Measurements from ENCODE around the gene ACTL7A. TPM values are rescaled to one million over a fixed set of nuclear protein-coding genes. Genes with fewer than 3 reads are reported as not detected.

Gene ACTL7A
- total and polyA plus RNA-seq, 2 of the 13 experiments (the other 11 are each of a cell fraction or from before 2014, with no cell fraction given) = not detected

DNA sequence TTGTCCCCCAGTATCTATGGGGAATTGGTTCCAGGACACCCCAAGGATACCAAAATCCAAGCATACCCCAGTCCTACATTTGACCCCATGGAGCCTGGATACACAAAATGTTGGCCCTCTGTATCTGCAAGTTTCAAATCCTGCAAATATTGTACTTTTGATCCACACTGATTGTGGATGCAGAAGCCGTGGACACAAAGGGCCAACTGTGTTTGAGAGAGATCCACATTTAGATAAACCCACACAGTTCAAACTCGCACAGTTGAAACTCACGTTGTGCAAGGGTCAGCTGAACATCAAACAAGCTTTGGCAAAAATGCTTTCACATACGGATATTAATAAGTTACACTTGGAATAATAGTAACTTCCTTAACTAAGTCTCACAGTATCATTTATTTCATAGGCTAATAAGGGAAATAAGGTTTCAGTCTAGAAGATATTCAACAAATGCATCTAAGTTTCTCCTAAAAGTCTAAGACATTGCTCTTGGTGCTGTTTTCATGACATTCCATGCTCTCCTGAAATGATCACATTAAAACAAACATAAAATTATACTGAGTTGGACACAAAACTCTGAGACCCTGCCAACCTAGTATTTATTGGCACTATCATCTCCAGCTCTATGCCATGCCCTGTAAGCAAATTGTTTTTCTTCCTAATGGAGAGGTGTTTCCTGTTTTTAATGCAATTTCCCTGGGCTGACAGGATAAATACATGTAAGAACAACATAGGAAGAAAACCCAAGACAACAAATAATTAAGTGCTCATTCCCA lies 32.3 kb downstream of the ACTL7A start (continued):
- TF ChIP-seq, protein P1, sequence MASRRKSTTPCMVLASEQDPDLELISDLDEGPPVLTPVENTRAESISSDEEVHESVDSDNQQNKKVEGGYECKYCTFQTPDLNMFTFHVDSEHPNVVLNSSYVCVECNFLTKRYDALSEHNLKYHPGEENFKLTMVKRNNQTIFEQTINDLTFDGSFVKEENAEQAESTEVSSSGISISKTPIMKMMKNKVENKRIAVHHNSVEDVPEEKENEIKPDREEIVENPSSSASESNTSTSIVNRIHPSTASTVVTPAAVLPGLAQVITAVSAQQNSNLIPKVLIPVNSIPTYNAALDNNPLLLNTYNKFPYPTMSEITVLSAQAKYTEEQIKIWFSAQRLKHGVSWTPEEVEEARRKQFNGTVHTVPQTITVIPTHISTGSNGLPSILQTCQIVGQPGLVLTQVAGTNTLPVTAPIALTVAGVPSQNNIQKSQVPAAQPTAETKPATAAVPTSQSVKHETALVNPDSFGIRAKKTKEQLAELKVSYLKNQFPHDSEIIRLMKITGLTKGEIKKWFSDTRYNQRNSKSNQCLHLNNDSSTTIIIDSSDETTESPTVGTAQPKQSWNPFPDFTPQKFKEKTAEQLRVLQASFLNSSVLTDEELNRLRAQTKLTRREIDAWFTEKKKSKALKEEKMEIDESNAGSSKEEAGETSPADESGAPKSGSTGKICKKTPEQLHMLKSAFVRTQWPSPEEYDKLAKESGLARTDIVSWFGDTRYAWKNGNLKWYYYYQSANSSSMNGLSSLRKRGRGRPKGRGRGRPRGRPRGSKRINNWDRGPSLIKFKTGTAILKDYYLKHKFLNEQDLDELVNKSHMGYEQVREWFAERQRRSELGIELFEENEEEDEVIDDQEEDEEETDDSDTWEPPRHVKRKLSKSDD (CRISPR knock-in tag; IDR thresholded peaks at IDR 0.05; ENCODE audit: low read depth) = no peak
- peak; percentile 68 for TF ChIP-seq THAP11 (CRISPR knock-in tag; IDR thresholded peaks at IDR 0.05)
- TF ChIP-seq ZNF660 (CRISPR knock-in tag; IDR thresholded peaks at IDR 0.05; ENCODE audit: borderline replicate concordance, low read depth) = no peak
- TF ChIP-seq BRD4 (CRISPR knock-in tag; IDR thresholded peaks at IDR 0.05) = peak; percentile 90; the same call in 1 of the 2 replicates
- no peak for TF ChIP-seq TSC22D2 (CRISPR knock-in tag; IDR thresholded peaks at IDR 0.05; ENCODE audit: borderline replicate concordance)
- no peak for TF ChIP-seq SPEN (CRISPR knock-in tag; IDR thresholded peaks at IDR 0.05; ENCODE audit: low read depth)
- TF ChIP-seq RBM22 (optimal IDR thresholded peaks at IDR 0.05; ENCODE audit: low read length) = peak; percentile 24
- peak; percentile 42 to 71; a peak in 1 of 4 replicates for TF ChIP-seq NR2F1 (CRISPR knock-in tag; IDR thresholded peaks at IDR 0.05)
- TF ChIP-seq BRCA1 (CRISPR knock-in tag; IDR thresholded peaks at IDR 0.05) = no peak
- TF ChIP-seq, protein P2, sequence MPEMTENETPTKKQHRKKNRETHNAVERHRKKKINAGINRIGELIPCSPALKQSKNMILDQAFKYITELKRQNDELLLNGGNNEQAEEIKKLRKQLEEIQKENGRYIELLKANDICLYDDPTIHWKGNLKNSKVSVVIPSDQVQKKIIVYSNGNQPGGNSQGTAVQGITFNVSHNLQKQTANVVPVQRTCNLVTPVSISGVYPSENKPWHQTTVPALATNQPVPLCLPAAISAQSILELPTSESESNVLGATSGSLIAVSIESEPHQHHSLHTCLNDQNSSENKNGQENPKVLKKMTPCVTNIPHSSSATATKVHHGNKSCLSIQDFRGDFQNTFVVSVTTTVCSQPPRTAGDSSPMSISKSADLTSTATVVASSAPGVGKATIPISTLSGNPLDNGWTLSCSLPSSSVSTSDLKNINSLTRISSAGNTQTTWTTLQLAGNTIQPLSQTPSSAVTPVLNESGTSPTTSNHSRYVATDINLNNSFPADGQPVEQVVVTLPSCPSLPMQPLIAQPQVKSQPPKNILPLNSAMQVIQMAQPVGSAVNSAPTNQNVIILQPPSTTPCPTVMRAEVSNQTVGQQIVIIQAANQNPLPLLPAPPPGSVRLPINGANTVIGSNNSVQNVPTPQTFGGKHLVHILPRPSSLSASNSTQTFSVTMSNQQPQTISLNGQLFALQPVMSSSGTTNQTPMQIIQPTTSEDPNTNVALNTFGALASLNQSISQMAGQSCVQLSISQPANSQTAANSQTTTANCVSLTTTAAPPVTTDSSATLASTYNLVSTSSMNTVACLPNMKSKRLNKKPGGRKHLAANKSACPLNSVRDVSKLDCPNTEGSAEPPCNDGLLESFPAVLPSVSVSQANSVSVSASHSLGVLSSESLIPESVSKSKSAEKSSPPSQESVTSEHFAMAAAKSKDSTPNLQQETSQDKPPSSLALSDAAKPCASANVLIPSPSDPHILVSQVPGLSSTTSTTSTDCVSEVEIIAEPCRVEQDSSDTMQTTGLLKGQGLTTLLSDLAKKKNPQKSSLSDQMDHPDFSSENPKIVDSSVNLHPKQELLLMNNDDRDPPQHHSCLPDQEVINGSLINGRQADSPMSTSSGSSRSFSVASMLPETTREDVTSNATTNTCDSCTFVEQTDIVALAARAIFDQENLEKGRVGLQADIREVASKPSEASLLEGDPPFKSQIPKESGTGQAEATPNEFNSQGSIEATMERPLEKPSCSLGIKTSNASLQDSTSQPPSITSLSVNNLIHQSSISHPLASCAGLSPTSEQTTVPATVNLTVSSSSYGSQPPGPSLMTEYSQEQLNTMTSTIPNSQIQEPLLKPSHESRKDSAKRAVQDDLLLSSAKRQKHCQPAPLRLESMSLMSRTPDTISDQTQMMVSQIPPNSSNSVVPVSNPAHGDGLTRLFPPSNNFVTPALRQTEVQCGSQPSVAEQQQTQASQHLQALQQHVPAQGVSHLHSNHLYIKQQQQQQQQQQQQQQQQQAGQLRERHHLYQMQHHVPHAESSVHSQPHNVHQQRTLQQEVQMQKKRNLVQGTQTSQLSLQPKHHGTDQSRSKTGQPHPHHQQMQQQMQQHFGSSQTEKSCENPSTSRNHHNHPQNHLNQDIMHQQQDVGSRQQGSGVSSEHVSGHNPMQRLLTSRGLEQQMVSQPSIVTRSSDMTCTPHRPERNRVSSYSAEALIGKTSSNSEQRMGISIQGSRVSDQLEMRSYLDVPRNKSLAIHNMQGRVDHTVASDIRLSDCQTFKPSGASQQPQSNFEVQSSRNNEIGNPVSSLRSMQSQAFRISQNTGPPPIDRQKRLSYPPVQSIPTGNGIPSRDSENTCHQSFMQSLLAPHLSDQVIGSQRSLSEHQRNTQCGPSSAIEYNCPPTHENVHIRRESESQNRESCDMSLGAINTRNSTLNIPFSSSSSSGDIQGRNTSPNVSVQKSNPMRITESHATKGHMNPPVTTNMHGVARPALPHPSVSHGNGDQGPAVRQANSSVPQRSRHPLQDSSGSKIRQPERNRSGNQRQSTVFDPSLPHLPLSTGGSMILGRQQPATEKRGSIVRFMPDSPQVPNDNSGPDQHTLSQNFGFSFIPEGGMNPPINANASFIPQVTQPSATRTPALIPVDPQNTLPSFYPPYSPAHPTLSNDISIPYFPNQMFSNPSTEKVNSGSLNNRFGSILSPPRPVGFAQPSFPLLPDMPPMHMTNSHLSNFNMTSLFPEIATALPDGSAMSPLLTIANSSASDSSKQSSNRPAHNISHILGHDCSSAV (CRISPR knock-in tag; IDR thresholded peaks at IDR 0.05; ENCODE audit: borderline replicate concordance) = no peak
- TF ChIP-seq, protein P3, sequence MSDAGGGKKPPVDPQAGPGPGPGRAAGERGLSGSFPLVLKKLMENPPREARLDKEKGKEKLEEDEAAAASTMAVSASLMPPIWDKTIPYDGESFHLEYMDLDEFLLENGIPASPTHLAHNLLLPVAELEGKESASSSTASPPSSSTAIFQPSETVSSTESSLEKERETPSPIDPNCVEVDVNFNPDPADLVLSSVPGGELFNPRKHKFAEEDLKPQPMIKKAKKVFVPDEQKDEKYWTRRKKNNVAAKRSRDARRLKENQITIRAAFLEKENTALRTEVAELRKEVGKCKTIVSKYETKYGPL (CRISPR knock-in tag; IDR thresholded peaks at IDR 0.05) = no peak
- TF ChIP-seq, protein P4, sequence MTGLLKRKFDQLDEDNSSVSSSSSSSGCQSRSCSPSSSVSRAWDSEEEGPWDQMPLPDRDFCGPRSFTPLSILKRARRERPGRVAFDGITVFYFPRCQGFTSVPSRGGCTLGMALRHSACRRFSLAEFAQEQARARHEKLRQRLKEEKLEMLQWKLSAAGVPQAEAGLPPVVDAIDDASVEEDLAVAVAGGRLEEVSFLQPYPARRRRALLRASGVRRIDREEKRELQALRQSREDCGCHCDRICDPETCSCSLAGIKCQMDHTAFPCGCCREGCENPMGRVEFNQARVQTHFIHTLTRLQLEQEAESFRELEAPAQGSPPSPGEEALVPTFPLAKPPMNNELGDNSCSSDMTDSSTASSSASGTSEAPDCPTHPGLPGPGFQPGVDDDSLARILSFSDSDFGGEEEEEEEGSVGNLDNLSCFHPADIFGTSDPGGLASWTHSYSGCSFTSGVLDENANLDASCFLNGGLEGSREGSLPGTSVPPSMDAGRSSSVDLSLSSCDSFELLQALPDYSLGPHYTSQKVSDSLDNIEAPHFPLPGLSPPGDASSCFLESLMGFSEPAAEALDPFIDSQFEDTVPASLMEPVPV (CRISPR knock-in tag; IDR thresholded peaks at IDR 0.05) = no peak

All from HepG2 (cell line).